Endodermal cell (in vitro differentiated cells): ENCODE data around the gene MAN2A2. TPM values are rescaled to one million over a fixed set of nuclear protein-coding genes. Genes with fewer than 3 reads are reported as not detected.

Source experiments
- DNase-seq: peaks from one replicate; pipeline ENCODE4 v3.0.0-alpha.2; 2017
- H3K27ac ChIP-seq: 2 replicates; pipeline ENCODE4 v1.5.1; 2013; ENCODE audit warnings: mild to moderate bottlenecking, low read depth, low read length, moderate library complexity
- H3K27me3 ChIP-seq: 2 replicates; pipeline ENCODE4 v1.6.1; 2013; ENCODE audit warnings: mild to moderate bottlenecking, low read length, moderate library complexity; ENCODE audit not compliant: insufficient read depth, control insufficient read depth, poor library complexity, severe bottlenecking
- H3K36me3 ChIP-seq: 2 replicates; pipeline ENCODE4 v1.7.0; 2013; ENCODE audit warnings: mild to moderate bottlenecking, low read length, moderate library complexity; ENCODE audit not compliant: control insufficient read depth, insufficient read depth
- H3K4me1 ChIP-seq: one replicate; pipeline ENCODE4 v1.7.0; 2013; ENCODE audit warnings: low read length; ENCODE audit not compliant: control insufficient read depth, insufficient read depth
- H3K4me3 ChIP-seq: 2 replicates; pipeline ENCODE4 v1.5.1; 2013; ENCODE audit warnings: mild to moderate bottlenecking, low read length, moderate library complexity
- H3K9ac ChIP-seq: 2 replicates; pipeline ENCODE4 v1.6.1; 2013; ENCODE audit warnings: mild to moderate bottlenecking, low read length, moderate library complexity; ENCODE audit not compliant: poor library complexity, severe bottlenecking; ENCODE audit errors: extremely low read depth
- H3K9me3 ChIP-seq: 2 replicates; pipeline ENCODE4 v1.6.1; 2013; ENCODE audit warnings: mild to moderate bottlenecking, low read length, moderate library complexity; ENCODE audit not compliant: control insufficient read depth
- H3K27ac Mint-ChIP-seq: 2 replicates; pipeline ENCODE4 v1.8.0; 2020; ENCODE audit warnings: mixed read lengths
- H3K27me3 Mint-ChIP-seq: 2 replicates; pipeline ENCODE4 v1.8.0; 2021; ENCODE audit warnings: mild to moderate bottlenecking, mixed read lengths; ENCODE audit not compliant: insufficient read depth
- H3K36me3 Mint-ChIP-seq: 2 replicates; pipeline ENCODE4 v1.8.0; 2020; ENCODE audit warnings: low read depth, mixed read lengths
- H3K4me1 Mint-ChIP-seq: 2 replicates; pipeline ENCODE4 v1.8.0; 2020; ENCODE audit warnings: mixed read lengths
- H3K4me3 Mint-ChIP-seq: 2 replicates; pipeline ENCODE4 v1.8.0; 2020; ENCODE audit warnings: mild to moderate bottlenecking, moderate library complexity, mixed read lengths
- H3K9me3 Mint-ChIP-seq: 2 replicates; pipeline ENCODE4 v1.8.0; 2020; ENCODE audit warnings: mild to moderate bottlenecking, mixed read lengths
- CTCF ChIP-seq: fragments of 200-600 bp; sonication (generic); conservative IDR thresholded peaks from 2 replicates; pipeline ENCODE4 v1.5.0; 2021; ENCODE audit warnings: antibody characterized with exemption, mild to moderate bottlenecking
- WGBS, 2 experiments: methylation state at CpG; one replicate each; pipeline versions ENCODE4 v1.1.5 to v1.1.7; 2013; ENCODE audit warnings: missing lambda C conversion rate in 2 of 2, mixed read lengths in 1 of 2; ENCODE audit not compliant: insufficient coverage in 1 of 2, insufficient read length in 1 of 2; 5-methylcytosine and 5-hydroxymethylcytosine counted together
- total RNA-seq, 2 donors: library from RNA; stranded (reverse); fragmentation: NEBNext Ultra II Directional in 1 of 2; extraction: Animal tissue kit (Norgen Biotek cat#: 25700) in 1 of 2; gene quantifications; 2 replicates in 1 of 2; 3 replicates in 1 of 2; pipeline ENCODE4 v1.2.1, GENCODE V29; 2021

The MAN2A2 gene
- total RNA-seq, 2 donors from 2014 or later = 41.0 to 62.9 TPM

GRCh38 chr15:90889736-90890456 is 13.2 kb upstream of the MAN2A2 start:
- H3K27ac Mint-ChIP-seq = no peak overlapping the region
- Histone ChIP-seq H3K4me3 (no peak overlapping the region), H3K27me3 (no peaks in the 10 kb centered on the region), H3K27ac (no peak overlapping the region), H3K36me3 (peaks cover 6% of the 10 kb centered on the region), H3K9ac (no peak overlapping the region), H3K9me3 (no peaks in the 10 kb centered on the region), H3K4me1 (peaks cover 8% of the 10 kb centered on the region)
- no peaks in the 10 kb centered on the region for H3K27me3 Mint-ChIP-seq
- TF ChIP-seq CTCF = no peak
- H3K4me3 Mint-ChIP-seq = no peak overlapping the region
- peaks cover 32% of the 10 kb centered on the region for H3K36me3 Mint-ChIP-seq
- H3K4me1 Mint-ChIP-seq = peaks cover 9% of the 10 kb centered on the region
- 87 to 95% methylated on average over 4 to 31 of the region's 31 CpGs for WGBS, 2 experiments
- DNase-seq = no peak
- no peaks in the 10 kb centered on the region for H3K9me3 Mint-ChIP-seq

GRCh38 chr15:90890839-90891238 is 12.3 kb upstream of the MAN2A2 start:
- Histone ChIP-seq H3K27me3 (no peaks in the 10 kb centered on the region), H3K4me3 (no peak overlapping the region), H3K27ac (no peak overlapping the region), H3K9ac (no peak overlapping the region), H3K4me1 (peaks cover under 1% of the 10 kb centered on the region), H3K9me3 (no peaks in the 10 kb centered on the region), H3K36me3 (peaks cover 10% of the 10 kb centered on the region)
- no peak overlapping the region for H3K4me3 Mint-ChIP-seq
- no peak overlapping the region for H3K27ac Mint-ChIP-seq
- WGBS, 2 experiments = 85 to 93% methylated on average over 3 to 12 of the region's 12 CpGs
- no peak for TF ChIP-seq CTCF
- H3K4me1 Mint-ChIP-seq = peaks cover 1% of the 10 kb centered on the region
- H3K27me3 Mint-ChIP-seq = no peaks in the 10 kb centered on the region
- H3K9me3 Mint-ChIP-seq = no peaks in the 10 kb centered on the region
- no peak for DNase-seq
- H3K36me3 Mint-ChIP-seq = peaks cover 42% of the 10 kb centered on the region

GRCh38 chr15:90891346-90891949 is 11.7 kb upstream of the MAN2A2 start:
- TF ChIP-seq CTCF = no peak
- no peaks in the 10 kb centered on the region for H3K9me3 ChIP-seq
- H3K36me3 Mint-ChIP-seq = peaks cover 44% of the 10 kb centered on the region
- WGBS, 2 experiments = 90 to 100% methylated on average over 4 to 8 of the region's 8 CpGs
- H3K4me3 Mint-ChIP-seq = no peak overlapping the region
- no peaks in the 10 kb centered on the region for H3K9me3 Mint-ChIP-seq
- DNase-seq = no peak
- no peak overlapping the region for H3K9ac ChIP-seq
- H3K4me1 Mint-ChIP-seq = no peaks in the 10 kb centered on the region
- no peak overlapping the region for H3K27ac Mint-ChIP-seq
- H3K36me3 ChIP-seq = peaks cover 12% of the 10 kb centered on the region
- H3K4me1 ChIP-seq = no peaks in the 10 kb centered on the region
- H3K27me3 Mint-ChIP-seq = no peaks in the 10 kb centered on the region
- H3K27ac ChIP-seq = no peak overlapping the region
- H3K4me3 ChIP-seq = no peak overlapping the region
- no peaks in the 10 kb centered on the region for H3K27me3 ChIP-seq
